HepG2 (cell line): ENCODE results near the gene BCAS4. TPM values are rescaled to one million over a fixed set of nuclear protein-coding genes. Genes with fewer than 3 reads are reported as not detected.

Source experiments
- ARNT ChIP-seq: fragments of 450-650 bp; IDR thresholded peaks from 2 replicates; pipeline ENCODE4 v1.6.1; 2017
- EP300 ChIP-seq, 3 experiments: sonication (generic) in 1 of 3; formaldehyde crosslinking in 1 of 3; IDR thresholded peaks; 2 replicates each; pipeline versions ENCODE4 v1.5.1 to v1.6.1; 2011 to 2020; ENCODE audit warnings: low read depth in 2 of 3, low read length in 2 of 3, borderline replicate concordance in 1 of 3, improper control_type of control experiment in 1 of 3, mild to moderate bottlenecking in 1 of 3, missing genetic modification reagents in 1 of 3, moderate library complexity in 1 of 3
- MTF2 ChIP-seq: sonication (generic); formaldehyde crosslinking; IDR thresholded peaks from 2 replicates; pipeline ENCODE4 v1.5.0; 2020; ENCODE audit warnings: missing genetic modification reagents, borderline replicate concordance
- PAF1 ChIP-seq: IDR thresholded peaks from 2 replicates; pipeline ENCODE4 v1.6.1; 2016; ENCODE audit warnings: missing genetic modification reagents, missing compliant biosample characterization
- PHF20 ChIP-seq: sonication (generic); formaldehyde crosslinking; IDR thresholded peaks from 2 replicates; pipeline ENCODE4 v1.5.0; 2020; ENCODE audit warnings: mild to moderate bottlenecking, missing genetic modification reagents
- PHF21A ChIP-seq: sonication (generic); formaldehyde crosslinking; IDR thresholded peaks from 2 replicates; pipeline ENCODE4 v1.5.0; 2020; ENCODE audit warnings: mild to moderate bottlenecking, missing genetic modification reagents
- PITX1 ChIP-seq: sonication (generic); formaldehyde crosslinking; IDR thresholded peaks from 2 replicates; pipeline ENCODE4 v1.5.1; 2020; ENCODE audit warnings: mild to moderate bottlenecking, missing genetic modification reagents
- ZNF230 ChIP-seq: sonication (generic); formaldehyde crosslinking; IDR thresholded peaks from 2 replicates; pipeline ENCODE4 v1.4.0; 2020; ENCODE audit warnings: mild to moderate bottlenecking, missing genetic modification reagents
- ZNF326 ChIP-seq: sonication (generic); formaldehyde crosslinking; IDR thresholded peaks from 2 replicates; pipeline ENCODE4 v1.4.0; 2020; ENCODE audit warnings: missing genetic modification reagents, borderline replicate concordance
- ZNF570 ChIP-seq: sonication (generic); formaldehyde crosslinking; IDR thresholded peaks from 2 replicates; pipeline ENCODE4 v1.4.0; 2020; ENCODE audit warnings: mild to moderate bottlenecking, missing genetic modification reagents, borderline replicate concordance
- polyA plus RNA-seq, 8 experiments: library from polyadenylated mRNA; depleted of rRNA in 3 of 8; stranded (reverse) in 7 of 8; unstranded in 1 of 8; fragments of >200 nt; fragmentation: Illumina TruSeq in 4 of 8; extraction: Trizol in 4 of 8; gene quantifications; 2 replicates each; pipeline versions ENCODE4 v1.2.1 to v1.2.3, GENCODE V29; 2011 to 2016; ENCODE audit warnings: low read depth in 4 of 8, missing spikeins in 1 of 8, mixed read lengths in 1 of 8; ENCODE audit not compliant: insufficient read depth in 1 of 8
- total RNA-seq, 5 experiments: library from RNA; depleted of rRNA; stranded (reverse); fragments of >200 nt; fragmentation: Illumina TruSeq; extraction: Trizol; gene quantifications; 2 replicates each; pipeline ENCODE4 v1.2.3, GENCODE V29; 2016; ENCODE audit warnings: low read depth in 1 of 5
- TF ChIP-seq, protein P1 (sequence below): sonication (generic); formaldehyde crosslinking; IDR thresholded peaks from 2 replicates; pipeline ENCODE4 v1.4.0; 2020; ENCODE audit warnings: missing genetic modification reagents
- TF ChIP-seq, protein P2 (sequence below): sonication (generic); formaldehyde crosslinking; IDR thresholded peaks from 2 replicates; pipeline ENCODE4 v1.5.1; 2020; ENCODE audit warnings: mild to moderate bottlenecking, missing genetic modification reagents, borderline replicate concordance
- TF ChIP-seq, protein P3 (sequence below): IDR thresholded peaks from 2 replicates; pipeline ENCODE4 v1.6.1; 2016; ENCODE audit warnings: missing genetic modification reagents, missing compliant biosample characterization
- TF ChIP-seq, protein P4 (sequence below): sonication (generic); formaldehyde crosslinking; IDR thresholded peaks from 2 replicates; pipeline ENCODE4 v1.4.0; 2020; ENCODE audit warnings: missing genetic modification reagents
- TF ChIP-seq, protein P5 (sequence below): fragments of 450-650 bp; IDR thresholded peaks from 2 replicates; pipeline ENCODE4 v1.6.1; 2017

BCAS4 gene
- total and polyA plus RNA-seq, 2 of the 13 experiments (the other 11 are each of a cell fraction or from before 2014, with no cell fraction given), result 7.2 to 8.0 TPM

DNA sequence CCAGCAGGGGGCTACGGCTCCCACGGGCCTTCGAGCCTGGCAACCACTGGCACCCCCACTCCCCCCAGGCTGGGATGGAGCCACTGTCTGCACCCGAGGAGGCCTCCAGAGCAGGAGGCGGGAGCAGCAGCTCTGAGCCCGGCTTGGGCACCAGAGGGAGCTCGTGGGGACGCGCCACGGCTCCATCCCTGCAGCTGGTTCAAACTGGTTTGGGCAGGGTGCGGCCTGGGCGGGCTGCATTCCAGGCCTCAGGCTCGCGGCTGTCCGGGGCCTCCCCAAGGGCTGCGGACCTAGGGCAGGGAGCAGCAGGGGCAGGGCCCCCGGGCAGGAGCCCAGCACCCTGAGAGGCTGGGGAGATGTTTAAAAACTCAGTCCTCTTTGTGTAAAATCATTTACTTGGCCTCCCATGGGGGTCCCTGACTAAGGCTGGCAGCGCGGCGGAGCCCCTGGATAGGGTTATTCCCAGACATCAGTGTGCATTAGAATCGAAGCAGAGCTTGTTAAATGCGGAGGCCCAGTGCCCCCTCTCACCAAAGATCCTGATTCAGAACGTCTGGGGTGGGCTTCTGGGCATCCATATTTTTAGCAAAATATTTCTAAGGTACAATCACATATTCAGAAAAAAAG, 4.1 kb upstream of the BCAS4 start (continued):
- TF ChIP-seq, protein P1, sequence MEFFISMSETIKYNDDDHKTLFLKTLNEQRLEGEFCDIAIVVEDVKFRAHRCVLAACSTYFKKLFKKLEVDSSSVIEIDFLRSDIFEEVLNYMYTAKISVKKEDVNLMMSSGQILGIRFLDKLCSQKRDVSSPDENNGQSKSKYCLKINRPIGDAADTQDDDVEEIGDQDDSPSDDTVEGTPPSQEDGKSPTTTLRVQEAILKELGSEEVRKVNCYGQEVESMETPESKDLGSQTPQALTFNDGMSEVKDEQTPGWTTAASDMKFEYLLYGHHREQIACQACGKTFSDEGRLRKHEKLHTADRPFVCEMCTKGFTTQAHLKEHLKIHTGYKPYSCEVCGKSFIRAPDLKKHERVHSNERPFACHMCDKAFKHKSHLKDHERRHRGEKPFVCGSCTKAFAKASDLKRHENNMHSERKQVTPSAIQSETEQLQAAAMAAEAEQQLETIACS, result peak; percentile 70
- TF ChIP-seq MTF2 (CRISPR knock-in tag) (peak; percentile 97; the same call in 1 of the 2 replicates), ZNF326 (CRISPR knock-in tag) (no peak), PAF1 (no peak), ZNF570 (CRISPR knock-in tag) (no peak; the same call in 1 of the 2 replicates), ZNF230 (CRISPR knock-in tag) (peak; percentile 91; the same call in 1 of the 2 replicates), PHF21A (CRISPR knock-in tag) (peak; percentile 97), EP300 (IDR thresholded peaks at IDR 0.05; ENCODE audit: low read depth in 2 of 2, low read length in 2 of 2) (peak; percentile 48 to 72; a peak in 2 of 4 replicates), EP300 (CRISPR knock-in tag; IDR thresholded peaks at IDR 0.05; ENCODE audit: borderline replicate concordance) (peak; percentile 82), PHF20 (CRISPR knock-in tag) (peak; percentile 83), PITX1 (CRISPR knock-in tag) (peak; percentile 95), ARNT (no peak)
- TF ChIP-seq, protein P2, sequence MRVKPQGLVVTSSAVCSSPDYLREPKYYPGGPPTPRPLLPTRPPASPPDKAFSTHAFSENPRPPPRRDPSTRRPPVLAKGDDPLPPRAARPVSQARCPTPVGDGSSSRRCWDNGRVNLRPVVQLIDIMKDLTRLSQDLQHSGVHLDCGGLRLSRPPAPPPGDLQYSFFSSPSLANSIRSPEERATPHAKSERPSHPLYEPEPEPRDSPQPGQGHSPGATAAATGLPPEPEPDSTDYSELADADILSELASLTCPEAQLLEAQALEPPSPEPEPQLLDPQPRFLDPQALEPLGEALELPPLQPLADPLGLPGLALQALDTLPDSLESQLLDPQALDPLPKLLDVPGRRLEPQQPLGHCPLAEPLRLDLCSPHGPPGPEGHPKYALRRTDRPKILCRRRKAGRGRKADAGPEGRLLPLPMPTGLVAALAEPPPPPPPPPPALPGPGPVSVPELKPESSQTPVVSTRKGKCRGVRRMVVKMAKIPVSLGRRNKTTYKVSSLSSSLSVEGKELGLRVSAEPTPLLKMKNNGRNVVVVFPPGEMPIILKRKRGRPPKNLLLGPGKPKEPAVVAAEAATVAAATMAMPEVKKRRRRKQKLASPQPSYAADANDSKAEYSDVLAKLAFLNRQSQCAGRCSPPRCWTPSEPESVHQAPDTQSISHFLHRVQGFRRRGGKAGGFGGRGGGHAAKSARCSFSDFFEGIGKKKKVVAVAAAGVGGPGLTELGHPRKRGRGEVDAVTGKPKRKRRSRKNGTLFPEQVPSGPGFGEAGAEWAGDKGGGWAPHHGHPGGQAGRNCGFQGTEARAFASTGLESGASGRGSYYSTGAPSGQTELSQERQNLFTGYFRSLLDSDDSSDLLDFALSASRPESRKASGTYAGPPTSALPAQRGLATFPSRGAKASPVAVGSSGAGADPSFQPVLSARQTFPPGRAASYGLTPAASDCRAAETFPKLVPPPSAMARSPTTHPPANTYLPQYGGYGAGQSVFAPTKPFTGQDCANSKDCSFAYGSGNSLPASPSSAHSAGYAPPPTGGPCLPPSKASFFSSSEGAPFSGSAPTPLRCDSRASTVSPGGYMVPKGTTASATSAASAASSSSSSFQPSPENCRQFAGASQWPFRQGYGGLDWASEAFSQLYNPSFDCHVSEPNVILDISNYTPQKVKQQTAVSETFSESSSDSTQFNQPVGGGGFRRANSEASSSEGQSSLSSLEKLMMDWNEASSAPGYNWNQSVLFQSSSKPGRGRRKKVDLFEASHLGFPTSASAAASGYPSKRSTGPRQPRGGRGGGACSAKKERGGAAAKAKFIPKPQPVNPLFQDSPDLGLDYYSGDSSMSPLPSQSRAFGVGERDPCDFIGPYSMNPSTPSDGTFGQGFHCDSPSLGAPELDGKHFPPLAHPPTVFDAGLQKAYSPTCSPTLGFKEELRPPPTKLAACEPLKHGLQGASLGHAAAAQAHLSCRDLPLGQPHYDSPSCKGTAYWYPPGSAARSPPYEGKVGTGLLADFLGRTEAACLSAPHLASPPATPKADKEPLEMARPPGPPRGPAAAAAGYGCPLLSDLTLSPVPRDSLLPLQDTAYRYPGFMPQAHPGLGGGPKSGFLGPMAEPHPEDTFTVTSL (CRISPR knock-in tag), result peak; percentile 62; the same call in 1 of the 2 replicates
- TF ChIP-seq, protein P3, sequence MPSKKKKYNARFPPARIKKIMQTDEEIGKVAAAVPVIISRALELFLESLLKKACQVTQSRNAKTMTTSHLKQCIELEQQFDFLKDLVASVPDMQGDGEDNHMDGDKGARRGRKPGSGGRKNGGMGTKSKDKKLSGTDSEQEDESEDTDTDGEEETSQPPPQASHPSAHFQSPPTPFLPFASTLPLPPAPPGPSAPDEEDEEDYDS, result peak; percentile 70
- TF ChIP-seq, protein P4, sequence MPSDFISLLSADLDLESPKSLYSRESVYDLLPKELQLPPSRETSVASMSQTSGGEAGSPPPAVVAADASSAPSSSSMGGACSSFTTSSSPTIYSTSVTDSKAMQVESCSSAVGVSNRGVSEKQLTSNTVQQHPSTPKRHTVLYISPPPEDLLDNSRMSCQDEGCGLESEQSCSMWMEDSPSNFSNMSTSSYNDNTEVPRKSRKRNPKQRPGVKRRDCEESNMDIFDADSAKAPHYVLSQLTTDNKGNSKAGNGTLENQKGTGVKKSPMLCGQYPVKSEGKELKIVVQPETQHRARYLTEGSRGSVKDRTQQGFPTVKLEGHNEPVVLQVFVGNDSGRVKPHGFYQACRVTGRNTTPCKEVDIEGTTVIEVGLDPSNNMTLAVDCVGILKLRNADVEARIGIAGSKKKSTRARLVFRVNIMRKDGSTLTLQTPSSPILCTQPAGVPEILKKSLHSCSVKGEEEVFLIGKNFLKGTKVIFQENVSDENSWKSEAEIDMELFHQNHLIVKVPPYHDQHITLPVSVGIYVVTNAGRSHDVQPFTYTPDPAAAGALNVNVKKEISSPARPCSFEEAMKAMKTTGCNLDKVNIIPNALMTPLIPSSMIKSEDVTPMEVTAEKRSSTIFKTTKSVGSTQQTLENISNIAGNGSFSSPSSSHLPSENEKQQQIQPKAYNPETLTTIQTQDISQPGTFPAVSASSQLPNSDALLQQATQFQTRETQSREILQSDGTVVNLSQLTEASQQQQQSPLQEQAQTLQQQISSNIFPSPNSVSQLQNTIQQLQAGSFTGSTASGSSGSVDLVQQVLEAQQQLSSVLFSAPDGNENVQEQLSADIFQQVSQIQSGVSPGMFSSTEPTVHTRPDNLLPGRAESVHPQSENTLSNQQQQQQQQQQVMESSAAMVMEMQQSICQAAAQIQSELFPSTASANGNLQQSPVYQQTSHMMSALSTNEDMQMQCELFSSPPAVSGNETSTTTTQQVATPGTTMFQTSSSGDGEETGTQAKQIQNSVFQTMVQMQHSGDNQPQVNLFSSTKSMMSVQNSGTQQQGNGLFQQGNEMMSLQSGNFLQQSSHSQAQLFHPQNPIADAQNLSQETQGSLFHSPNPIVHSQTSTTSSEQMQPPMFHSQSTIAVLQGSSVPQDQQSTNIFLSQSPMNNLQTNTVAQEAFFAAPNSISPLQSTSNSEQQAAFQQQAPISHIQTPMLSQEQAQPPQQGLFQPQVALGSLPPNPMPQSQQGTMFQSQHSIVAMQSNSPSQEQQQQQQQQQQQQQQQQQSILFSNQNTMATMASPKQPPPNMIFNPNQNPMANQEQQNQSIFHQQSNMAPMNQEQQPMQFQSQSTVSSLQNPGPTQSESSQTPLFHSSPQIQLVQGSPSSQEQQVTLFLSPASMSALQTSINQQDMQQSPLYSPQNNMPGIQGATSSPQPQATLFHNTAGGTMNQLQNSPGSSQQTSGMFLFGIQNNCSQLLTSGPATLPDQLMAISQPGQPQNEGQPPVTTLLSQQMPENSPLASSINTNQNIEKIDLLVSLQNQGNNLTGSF (CRISPR knock-in tag), result peak; percentile 45
- TF ChIP-seq, protein P5, sequence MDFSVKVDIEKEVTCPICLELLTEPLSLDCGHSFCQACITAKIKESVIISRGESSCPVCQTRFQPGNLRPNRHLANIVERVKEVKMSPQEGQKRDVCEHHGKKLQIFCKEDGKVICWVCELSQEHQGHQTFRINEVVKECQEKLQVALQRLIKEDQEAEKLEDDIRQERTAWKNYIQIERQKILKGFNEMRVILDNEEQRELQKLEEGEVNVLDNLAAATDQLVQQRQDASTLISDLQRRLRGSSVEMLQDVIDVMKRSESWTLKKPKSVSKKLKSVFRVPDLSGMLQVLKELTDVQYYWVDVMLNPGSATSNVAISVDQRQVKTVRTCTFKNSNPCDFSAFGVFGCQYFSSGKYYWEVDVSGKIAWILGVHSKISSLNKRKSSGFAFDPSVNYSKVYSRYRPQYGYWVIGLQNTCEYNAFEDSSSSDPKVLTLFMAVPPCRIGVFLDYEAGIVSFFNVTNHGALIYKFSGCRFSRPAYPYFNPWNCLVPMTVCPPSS, result no peak
